ENCODE results near the gene PMEL. TPM values are rescaled to one million over a fixed set of nuclear protein-coding genes. Genes with fewer than 3 reads are reported as not detected.

Gene PMEL
- total and polyA plus RNA-seq, 2 donors (not counting 1 experiment from before 2014, with no cell fraction given), result 0.50 to 0.84 TPM

- no peaks in the 10 kb centered on the region for H3K79me2 ChIP-seq (ENCODE audit: control insufficient read depth, insufficient read depth, low read length)
- H3K9ac ChIP-seq (ENCODE audit: insufficient read depth, low read length), result no peak overlapping the region
These were observed 26.9 kb downstream of the PMEL start for GRCh38 chr12:55938826-55939501.

GRCh38 chr12:55937981-55938380 lies 27.9 kb downstream of the PMEL start:
- Histone ChIP-seq H3K9ac (ENCODE audit: insufficient read depth, low read length) (no peak overlapping the region), H3K27ac (ENCODE audit: insufficient read depth, low read length) (no peak overlapping the region), H3K9me3 (ENCODE audit: control insufficient read depth, insufficient read depth, low read depth, low read length) (no peaks in the 10 kb centered on the region), H3K36me3 (ENCODE audit: control insufficient read depth, insufficient read depth, low read length) (peaks cover 8% of the 10 kb centered on the region), H3K4me3 (replicated peaks in 1 of 4; ENCODE audit: control extremely low read depth in 1 of 4, insufficient read depth in 1 of 4, low read depth in 3 of 4, low read length in 4 of 4) (no peak overlapping the region), H3K27me3 (ENCODE audit: control insufficient read depth, insufficient read depth, low read length) (no peaks in the 10 kb centered on the region), H2AFZ (ENCODE audit: low read length) (no peak overlapping the region), H3K4me2 (ENCODE audit: extremely low read depth, insufficient read depth, low read length) (no peak overlapping the region), H3K4me1 (ENCODE audit: control insufficient read depth, extremely low read depth, insufficient read depth, low read length) (peaks cover 12% of the 10 kb centered on the region), H4K20me1 (ENCODE audit: control insufficient read depth, extremely low read depth, insufficient read depth, low read length) (no peaks in the 10 kb centered on the region), H3K79me2 (ENCODE audit: control insufficient read depth, insufficient read depth, low read length) (no peaks in the 10 kb centered on the region)
- no peak for TF ChIP-seq CTCF (conservative IDR thresholded peaks at IDR 0.05 in 1 of 2, IDR thresholded peaks at IDR 0.05 in 1 of 2; ENCODE audit: low read depth in 1 of 2, low read length in 2 of 2)
- TF ChIP-seq EZH2 (IDR thresholded peaks at IDR 0.05; ENCODE audit: low read length, missing control alignments), result no peak
- DNase-seq (ENCODE audit: low read depth in 2 of 2), result peak in 1 of 2 donors; percentile 34

More at GRCh38 chr12:55938826-55939501, 26.9 kb downstream of the PMEL start:
- DNase-seq (ENCODE audit: low read depth in 2 of 2), result no peak
- TF ChIP-seq CTCF (conservative IDR thresholded peaks at IDR 0.05 in 1 of 2, IDR thresholded peaks at IDR 0.05 in 1 of 2; ENCODE audit: low read depth in 1 of 2, low read length in 2 of 2) (no peak), EZH2 (IDR thresholded peaks at IDR 0.05; ENCODE audit: low read length, missing control alignments) (no peak)
- Histone ChIP-seq H3K4me2 (ENCODE audit: extremely low read depth, insufficient read depth, low read length) (no peak overlapping the region), H3K36me3 (ENCODE audit: control insufficient read depth, insufficient read depth, low read length) (peaks cover 8% of the 10 kb centered on the region), H4K20me1 (ENCODE audit: control insufficient read depth, extremely low read depth, insufficient read depth, low read length) (no peaks in the 10 kb centered on the region), H3K4me1 (ENCODE audit: control insufficient read depth, extremely low read depth, insufficient read depth, low read length) (peaks cover 7% of the 10 kb centered on the region), H3K4me3 (replicated peaks in 1 of 4; ENCODE audit: control extremely low read depth in 1 of 4, insufficient read depth in 1 of 4, low read depth in 3 of 4, low read length in 4 of 4) (no peak overlapping the region), H2AFZ (ENCODE audit: low read length) (no peak overlapping the region), H3K27me3 (ENCODE audit: control insufficient read depth, insufficient read depth, low read length) (no peaks in the 10 kb centered on the region), H3K27ac (ENCODE audit: insufficient read depth, low read length) (no peak overlapping the region), H3K9me3 (ENCODE audit: control insufficient read depth, insufficient read depth, low read depth, low read length) (no peaks in the 10 kb centered on the region)

GRCh38 chr12:55935738-55936151 lies 30.1 kb downstream of the PMEL start:
- Histone ChIP-seq H3K9me3 (ENCODE audit: control insufficient read depth, insufficient read depth, low read depth, low read length) (no peaks in the 10 kb centered on the region), H3K27ac (ENCODE audit: insufficient read depth, low read length) (no peak overlapping the region), H2AFZ (ENCODE audit: low read length) (peak overlapping the region; percentile 73), H4K20me1 (ENCODE audit: control insufficient read depth, extremely low read depth, insufficient read depth, low read length) (no peaks in the 10 kb centered on the region), H3K27me3 (ENCODE audit: control insufficient read depth, insufficient read depth, low read length) (no peaks in the 10 kb centered on the region), H3K4me2 (ENCODE audit: extremely low read depth, insufficient read depth, low read length) (peak overlapping the region; percentile 48), H3K36me3 (ENCODE audit: control insufficient read depth, insufficient read depth, low read length) (peaks cover 5% of the 10 kb centered on the region), H3K4me1 (ENCODE audit: control insufficient read depth, extremely low read depth, insufficient read depth, low read length) (peaks cover 23% of the 10 kb centered on the region), H3K4me3 (replicated peaks in 1 of 4; ENCODE audit: control extremely low read depth in 1 of 4, insufficient read depth in 1 of 4, low read depth in 3 of 4, low read length in 4 of 4) (peak overlapping the region in 1 of 4 experiments; percentile 29), H3K9ac (ENCODE audit: insufficient read depth, low read length) (peak overlapping the region; percentile 13), H3K79me2 (ENCODE audit: control insufficient read depth, insufficient read depth, low read length) (no peaks in the 10 kb centered on the region)
- no peak for TF ChIP-seq CTCF (conservative IDR thresholded peaks at IDR 0.05 in 1 of 2, IDR thresholded peaks at IDR 0.05 in 1 of 2; ENCODE audit: low read depth in 1 of 2, low read length in 2 of 2)
- TF ChIP-seq EZH2 (IDR thresholded peaks at IDR 0.05; ENCODE audit: low read length, missing control alignments), result no peak
- DNase-seq (ENCODE audit: low read depth in 2 of 2), result no peak
